Measurements from ENCODE around the gene SERINC2. TPM values are rescaled to one million over a fixed set of nuclear protein-coding genes. Genes with fewer than 3 reads are reported as not detected.

The SERINC2 gene
- total RNA-seq, 1 experiment from 2014 or later, result 50.1 TPM

- Histone ChIP-seq H3K36me3 (ENCODE audit: control insufficient read depth in 1 of 2, insufficient read depth in 2 of 2, low read length in 2 of 2) (no peaks in the 10 kb centered on the region), H2AFZ (ENCODE audit: low read depth, low read length, poor library complexity, severe bottlenecking) (no peak overlapping the region), H3K9me3 (ENCODE audit: control insufficient read depth in 1 of 2, insufficient read depth in 1 of 2, low read depth in 1 of 2, low read length in 2 of 2) (no peaks in the 10 kb centered on the region), H3K9me2 (ENCODE audit: insufficient read depth) (no peaks in the 10 kb centered on the region), H3K27me3 (ENCODE audit: insufficient read depth, low read length) (no peaks in the 10 kb centered on the region), H3K27ac (ENCODE audit: low read depth, low read length) (no peak overlapping the region), H3K4me2 (ENCODE audit: low read length) (no peak overlapping the region), H3K4me1 (ENCODE audit: control insufficient read depth in 1 of 2, insufficient read depth in 2 of 2, low read length in 2 of 2) (peaks cover 6 to 50% of the 10 kb centered on the region in 2 experiments; a peak in 2 of 4 replicates), H3K79me2 (ENCODE audit: insufficient read depth, low read length) (no peaks in the 10 kb centered on the region), H4K20me1 (ENCODE audit: insufficient read depth) (no peaks in the 10 kb centered on the region), H3K4me3 (replicated peaks in 1 of 2; ENCODE audit: low read depth in 1 of 2, low read length in 2 of 2) (no peak overlapping the region), H3K9ac (ENCODE audit: low read length) (no peak overlapping the region)
- BruUV-seq (replicated peaks), result no TSS peak
- intact Hi-C loops (cut with micrococcal nuclease), result no loop called here
- TF ChIP-seq REST (IDR thresholded peaks at IDR 0.05; ENCODE audit: low read depth), result no peak
- no peak for TF ChIP-seq MAX (IDR thresholded peaks at IDR 0.05)
- TF ChIP-seq POLR2A (IDR thresholded peaks at IDR 0.05; ENCODE audit: borderline replicate concordance, extremely low read depth, insufficient read depth, insufficient read length), result no peak
- TF ChIP-seq SIN3A (IDR thresholded peaks at IDR 0.05; ENCODE audit: low read depth), result no peak
- no peak for TF ChIP-seq ELF1 (IDR thresholded peaks at IDR 0.05; ENCODE audit: borderline replicate concordance, low read depth)
- TF ChIP-seq CEBPB (IDR thresholded peaks at IDR 0.05; ENCODE audit: low read depth), result no peak
- no peak for TF ChIP-seq ATF3 (IDR thresholded peaks at IDR 0.05)
- no peak for TF ChIP-seq CTCF (IDR thresholded peaks at IDR 0.05 in 2 of 3, conservative IDR thresholded peaks at IDR 0.05 in 1 of 3; ENCODE audit: borderline replicate concordance in 1 of 3, insufficient read depth in 1 of 3, low read depth in 2 of 3, low read length in 2 of 3)
- TF ChIP-seq ZBTB33 (IDR thresholded peaks at IDR 0.05; ENCODE audit: extremely low read depth, insufficient replicate concordance, low read length), result no peak
- TF ChIP-seq JUND (IDR thresholded peaks at IDR 0.05), result no peak
- DNase-seq (ENCODE audit: low read depth, low spot score) (no peak), ATAC-seq (no peak)
- ChIA-PET CTCF (interaction anchor here (1.7 to 1.8 kb wide), 2 partner anchors 10 to 26 kb away, joined by 9 read pairs; no protein-coding TSS in a partner anchor), POLR2A (no interaction called here), RAD21 (ENCODE audit: low non-redundant PET in 1 of 2, low total read pairs in 2 of 2, uncharacterized antibody in 2 of 2, unreplicated experiment in 2 of 2) (no interaction called here)
Observed at GRCh38 chr1:31393463-31393862, 19.6 kb upstream of the SERINC2 start.

Data from HCT116 (cell line).